GM19025 (cell line): Measurements from ENCODE around the gene P3H1.
"Not testable (repeated sequence)": the region's sequence is repeated elsewhere in the genome, so short reads cannot be mapped to it uniquely, and the experiment has no call there.

Experiments
- ATAC-seq: cut with Tn5 transposase; IDR thresholded peaks from one replicate; pipeline ENCODE4 v1.9.1; 2021; ENCODE audit warnings: mild to moderate bottlenecking, low read depth, moderate library complexity; ENCODE audit not compliant: unreplicated experiment

The P3H1 gene

GRCh38 chr1:42733415-42734200 lies 33.2 kb downstream of the P3H1 start:
- ATAC-seq = no peak

- ATAC-seq = no peak
These were observed 34.6 kb downstream of the P3H1 start for GRCh38 chr1:42732126-42732680.

- ATAC-seq = no peak
These were observed 35.2 kb downstream of the P3H1 start for GRCh38 chr1:42731585-42731984.

GRCh38 chr1:42730988-42731387 lies 35.8 kb downstream of the P3H1 start:
- ATAC-seq = no peak

GRCh38 chr1:42730002-42730401 lies 36.8 kb downstream of the P3H1 start:
- no peak for ATAC-seq

GRCh38 chr1:42725820-42726219 lies 41.0 kb downstream of the P3H1 start:
- not testable (repeated sequence) for ATAC-seq

GRCh38 chr1:42723511-42723910 lies 43.3 kb downstream of the P3H1 start:
- no peak for ATAC-seq

- not testable (repeated sequence) for ATAC-seq
These were observed 44.4 kb downstream of the P3H1 start for GRCh38 chr1:42722403-42722802.

GRCh38 chr1:42721926-42722325 lies 44.9 kb downstream of the P3H1 start:
- no peak for ATAC-seq

GRCh38 chr1:42720868-42721267 lies 46.0 kb downstream of the P3H1 start:
- no peak for ATAC-seq

GRCh38 chr1:42714441-42714840 lies 52.4 kb downstream of the P3H1 start:
- not testable (repeated sequence) for ATAC-seq

- no peak for ATAC-seq
These were observed 53.5 kb downstream of the P3H1 start for GRCh38 chr1:42713293-42713692.

- not testable (repeated sequence) for ATAC-seq
These were observed 54.0 kb downstream of the P3H1 start for GRCh38 chr1:42712808-42713207.

GRCh38 chr1:42703888-42704464 lies 62.9 kb downstream of the P3H1 start:
- ATAC-seq = no peak

GRCh38 chr1:42700006-42700405 lies 66.8 kb downstream of the P3H1 start:
- ATAC-seq = no peak

GRCh38 chr1:42698081-42698813 lies 68.6 kb downstream of the P3H1 start:
- no peak for ATAC-seq
